Fibroblast of upper back skin (primary cell): Measurements from ENCODE around the gene M6PR.
"Not testable (repeated sequence)": the region's sequence is repeated elsewhere in the genome, so short reads cannot be mapped to it uniquely, and the experiment has no call there.

Source experiments
- DNase-seq: peaks from one replicate; pipeline ENCODE4 v3.0.0-alpha.2; 2013

Gene M6PR

GRCh38 chr12:8950702-8951478 lies 1.4 kb upstream of the M6PR start:
- no peak for DNase-seq

GRCh38 chr12:8950221-8950527 lies 729 bp upstream of the M6PR start:
- DNase-seq, result no peak

- DNase-seq, result peak; percentile 5
Measured at GRCh38 chr12:8948701-8949341, 624 bp downstream of the M6PR start.

- DNase-seq, result no peak
Measured at GRCh38 chr12:8947737-8948136, 1.7 kb downstream of the M6PR start.

GRCh38 chr12:8946733-8947132 lies 2.7 kb downstream of the M6PR start:
- DNase-seq, result no peak

GRCh38 chr12:8943565-8944186 lies 5.8 kb downstream of the M6PR start:
- no peak for DNase-seq

- no peak for DNase-seq
Measured at GRCh38 chr12:8941691-8942478, 7.6 kb downstream of the M6PR start.

GRCh38 chr12:8937842-8938442 lies 11.5 kb downstream of the M6PR start:
- DNase-seq, result not testable (repeated sequence)

- DNase-seq, result no peak
Measured at GRCh38 chr12:8936735-8937134, 12.7 kb downstream of the M6PR start.

GRCh38 chr12:8934080-8934479 lies 15.4 kb downstream of the M6PR start:
- not testable (repeated sequence) for DNase-seq

- not testable (repeated sequence) for DNase-seq
Measured at GRCh38 chr12:8932464-8932863, 17.0 kb downstream of the M6PR start.

GRCh38 chr12:8930655-8931323 lies 18.7 kb downstream of the M6PR start:
- DNase-seq, result not testable (repeated sequence)

- no peak for DNase-seq
Measured at GRCh38 chr12:8922544-8922943, 26.9 kb downstream of the M6PR start.

- not testable (repeated sequence) for DNase-seq
Measured at GRCh38 chr12:8919643-8920042, 29.8 kb downstream of the M6PR start.

GRCh38 chr12:8917751-8918150 lies 31.7 kb downstream of the M6PR start:
- DNase-seq, result no peak

- no peak for DNase-seq
Measured at GRCh38 chr12:8917031-8917430, 32.4 kb downstream of the M6PR start.

- DNase-seq, result no peak
Measured at GRCh38 chr12:8916154-8916553, 33.3 kb downstream of the M6PR start.

- peak; percentile 37 for DNase-seq
Measured at GRCh38 chr12:8914716-8915526, 34.5 kb downstream of the M6PR start.

- peak; percentile 81 for DNase-seq
Measured at GRCh38 chr12:8914033-8914715, 35.3 kb downstream of the M6PR start, which contains the start of gene PHC1. TSS of gene PHC1 (plus strand) at chr12:8914509. CDS start at chr12:8917678, 3,169 bp downstream.

- peak; percentile 3 for DNase-seq
Measured at GRCh38 chr12:8913702-8914032, 35.8 kb downstream of the M6PR start.

GRCh38 chr12:8912914-8913313 lies 36.5 kb downstream of the M6PR start:
- no peak for DNase-seq
